Measurements from ENCODE around the gene MAP2.

Gene MAP2

DNA sequence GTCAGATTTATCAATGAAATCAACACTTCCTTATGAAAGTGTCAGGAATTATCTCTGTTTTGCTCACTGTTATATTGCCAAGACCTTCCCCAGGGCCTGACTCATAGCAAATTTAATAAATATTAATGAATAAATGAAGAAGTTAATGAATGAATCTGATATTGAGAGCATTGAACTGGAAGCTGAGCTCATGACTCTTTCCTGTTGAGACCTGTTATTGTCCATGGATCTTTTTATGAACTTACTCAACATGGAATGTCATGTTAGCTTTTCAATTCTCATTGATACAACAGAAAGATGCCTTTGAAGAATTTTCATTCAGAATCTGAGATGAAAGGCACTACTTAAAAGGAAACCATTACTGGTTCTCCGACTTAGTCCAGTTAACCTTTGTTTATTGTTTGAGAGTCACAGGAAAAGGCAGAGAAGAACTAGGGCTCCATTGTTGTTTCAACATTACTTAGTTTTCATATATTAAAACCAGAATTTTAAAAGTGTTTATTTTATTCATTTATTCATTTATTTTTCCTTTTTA is 257.4 kb downstream of the MAP2 start:
- DNase-seq (ENCODE audit: extremely low spot score) = no peak

DNA sequence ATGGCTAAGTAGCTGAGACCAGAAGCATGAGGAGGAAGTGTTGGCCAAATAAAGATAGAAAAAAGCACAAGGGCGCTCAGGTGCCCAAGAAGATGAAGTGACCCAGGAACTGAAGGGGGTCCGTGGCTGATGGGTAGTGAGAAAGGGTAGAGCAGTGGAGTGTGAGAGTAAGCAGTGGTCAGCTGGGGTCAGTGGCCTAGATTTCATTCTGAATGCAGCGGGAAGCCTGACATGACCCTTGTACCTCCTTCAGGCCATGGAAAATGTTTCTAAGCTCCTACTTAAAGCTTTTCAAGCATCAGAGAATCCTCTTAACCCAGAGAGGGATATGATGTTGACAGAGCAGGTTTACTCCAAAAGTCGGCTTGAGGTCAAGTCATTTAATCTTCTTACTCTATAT is 258.8 kb downstream of the MAP2 start:
- no peak for DNase-seq (ENCODE audit: extremely low spot score)
- CTCF ChIA-PET = no interaction called here
- POLR2A ChIA-PET = no interaction called here
- TF ChIP-seq L3MBTL2 (conservative IDR thresholded peaks at IDR 0.05) (no peak), ELF4 (IDR thresholded peaks at IDR 0.05) (no peak), FOXA1 (IDR thresholded peaks at IDR 0.05) (no peak), FOXK2 (IDR thresholded peaks at IDR 0.05) (no peak), CTBP1 (IDR thresholded peaks at IDR 0.05; ENCODE audit: borderline replicate concordance) (no peak), BHLHE40 (IDR thresholded peaks at IDR 0.05; ENCODE audit: borderline replicate concordance) (no peak), SP1 (IDR thresholded peaks at IDR 0.05) (no peak), NFRKB (IDR thresholded peaks at IDR 0.05) (no peak), TARDBP (IDR thresholded peaks at IDR 0.05) (no peak)

More for the DNA sequence above, 257.4 kb downstream of the MAP2 start:
- ChIA-PET CTCF (no interaction called here), POLR2A (no interaction called here)
- no peak for TF ChIP-seq FOXA1 (IDR thresholded peaks at IDR 0.05)
- TF ChIP-seq ARNT (IDR thresholded peaks at IDR 0.05) = no peak

DNA sequence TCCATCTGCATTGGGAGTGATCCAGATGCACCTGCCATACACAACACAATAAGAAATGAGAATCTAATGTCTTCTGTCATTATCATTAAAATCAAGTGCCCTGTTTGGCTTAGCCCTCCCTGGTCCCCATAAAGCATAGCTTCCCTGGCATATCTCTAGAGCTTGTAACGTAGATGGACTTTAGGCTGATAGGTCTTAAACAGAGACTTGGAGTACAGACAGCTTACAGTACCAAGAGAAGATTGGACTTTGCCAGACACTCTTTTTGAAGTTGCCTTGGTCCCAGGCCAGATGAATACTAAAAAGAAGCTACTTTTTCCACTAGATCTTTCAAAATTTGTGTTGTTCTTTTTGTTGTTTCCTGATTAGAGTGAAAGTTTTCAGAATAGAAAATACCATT is 261.5 kb downstream of the MAP2 start:
- TF ChIP-seq ARNT (IDR thresholded peaks at IDR 0.05) (no peak), FOXA1 (IDR thresholded peaks at IDR 0.05) (no peak), L3MBTL2 (conservative IDR thresholded peaks at IDR 0.05) (no peak), TARDBP (IDR thresholded peaks at IDR 0.05) (no peak), SUZ12 (IDR thresholded peaks at IDR 0.05) (no peak), ELF4 (IDR thresholded peaks at IDR 0.05) (no peak), NFRKB (IDR thresholded peaks at IDR 0.05) (no peak), FOXK2 (IDR thresholded peaks at IDR 0.05) (no peak), CTBP1 (IDR thresholded peaks at IDR 0.05; ENCODE audit: borderline replicate concordance) (no peak), FOXM1 (IDR thresholded peaks at IDR 0.05; ENCODE audit: borderline replicate concordance) (no peak)
- TF ChIP-seq, protein P1, sequence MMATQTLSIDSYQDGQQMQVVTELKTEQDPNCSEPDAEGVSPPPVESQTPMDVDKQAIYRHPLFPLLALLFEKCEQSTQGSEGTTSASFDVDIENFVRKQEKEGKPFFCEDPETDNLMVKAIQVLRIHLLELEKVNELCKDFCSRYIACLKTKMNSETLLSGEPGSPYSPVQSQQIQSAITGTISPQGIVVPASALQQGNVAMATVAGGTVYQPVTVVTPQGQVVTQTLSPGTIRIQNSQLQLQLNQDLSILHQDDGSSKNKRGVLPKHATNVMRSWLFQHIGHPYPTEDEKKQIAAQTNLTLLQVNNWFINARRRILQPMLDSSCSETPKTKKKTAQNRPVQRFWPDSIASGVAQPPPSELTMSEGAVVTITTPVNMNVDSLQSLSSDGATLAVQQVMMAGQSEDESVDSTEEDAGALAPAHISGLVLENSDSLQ (IDR thresholded peaks at IDR 0.05) = no peak
- no peak for DNase-seq (ENCODE audit: extremely low spot score)
- ChIA-PET POLR2A (no interaction called here), CTCF (no interaction called here)

DNA sequence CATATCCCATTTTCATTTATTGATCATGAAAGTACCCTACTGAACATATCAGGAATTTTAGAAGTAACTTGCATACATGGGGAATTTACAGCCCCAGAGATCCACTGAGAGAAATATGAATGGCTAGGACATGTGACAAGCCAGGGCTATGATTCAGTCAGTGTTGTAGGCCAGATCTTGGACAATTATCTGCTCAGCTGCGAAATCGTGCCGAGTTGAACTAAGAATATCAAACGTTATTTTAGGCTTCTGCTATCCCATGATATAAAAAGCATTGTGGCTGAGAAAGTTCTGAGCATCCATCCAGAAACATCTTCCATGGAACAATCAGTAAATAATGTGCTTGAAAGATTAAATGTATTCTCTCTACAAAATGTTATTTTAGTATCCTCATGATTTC is 262.1 kb downstream of the MAP2 start:
- CTCF ChIA-PET = no interaction called here
- POLR2A ChIA-PET = no interaction called here
- no peak for TF ChIP-seq ZNF384 (IDR thresholded peaks at IDR 0.05)
- no peak for TF ChIP-seq SP1 (IDR thresholded peaks at IDR 0.05)
- TF ChIP-seq ELF4 (IDR thresholded peaks at IDR 0.05) = no peak
- TF ChIP-seq, protein P1 (IDR thresholded peaks at IDR 0.05) = no peak
- no peak for TF ChIP-seq LEF1 (IDR thresholded peaks at IDR 0.05; ENCODE audit: borderline replicate concordance)
- no peak for TF ChIP-seq SUZ12 (IDR thresholded peaks at IDR 0.05)
- no peak for TF ChIP-seq NFRKB (IDR thresholded peaks at IDR 0.05)
- no peak for TF ChIP-seq HDGF (IDR thresholded peaks at IDR 0.05; ENCODE audit: borderline replicate concordance)
- TF ChIP-seq L3MBTL2 (conservative IDR thresholded peaks at IDR 0.05) = no peak
- TF ChIP-seq FOXK2 (IDR thresholded peaks at IDR 0.05) = no peak
- no peak for TF ChIP-seq CTBP1 (IDR thresholded peaks at IDR 0.05; ENCODE audit: borderline replicate concordance)
- TF ChIP-seq BHLHE40 (IDR thresholded peaks at IDR 0.05; ENCODE audit: borderline replicate concordance) = no peak
- no peak for TF ChIP-seq FOXM1 (IDR thresholded peaks at IDR 0.05; ENCODE audit: borderline replicate concordance)
- no peak for TF ChIP-seq TARDBP (IDR thresholded peaks at IDR 0.05)
- TF ChIP-seq FOXA1 (IDR thresholded peaks at IDR 0.05) = no peak
- no peak for DNase-seq (ENCODE audit: extremely low spot score)

DNA sequence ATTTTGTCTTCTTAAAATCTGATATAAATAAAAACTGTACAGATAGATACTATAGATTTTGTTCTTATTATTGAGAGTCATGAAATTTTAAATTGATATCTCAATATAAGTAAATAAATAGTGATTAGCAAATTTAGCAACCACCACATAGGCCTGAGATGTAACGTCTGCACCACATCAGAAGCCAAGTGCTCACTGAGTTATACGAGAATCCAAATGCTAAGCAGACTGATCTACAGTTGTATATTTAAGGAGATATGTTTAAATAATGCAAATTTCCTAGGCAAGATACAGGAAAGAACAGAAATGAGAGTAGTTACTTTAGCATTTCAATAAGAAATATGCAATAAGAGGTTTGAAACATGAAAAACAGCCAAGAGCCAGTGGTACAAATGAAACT is 262.6 kb downstream of the MAP2 start:
- ChIA-PET POLR2A (no interaction called here), CTCF (no interaction called here)
- no peak for TF ChIP-seq FOXK2 (IDR thresholded peaks at IDR 0.05)
- no peak for TF ChIP-seq ZNF384 (IDR thresholded peaks at IDR 0.05)
- TF ChIP-seq SUZ12 (IDR thresholded peaks at IDR 0.05) = no peak
- TF ChIP-seq ELF4 (IDR thresholded peaks at IDR 0.05) = no peak
- no peak for TF ChIP-seq ARNT (IDR thresholded peaks at IDR 0.05)
- TF ChIP-seq LEF1 (IDR thresholded peaks at IDR 0.05; ENCODE audit: borderline replicate concordance) = no peak
- TF ChIP-seq CTBP1 (IDR thresholded peaks at IDR 0.05; ENCODE audit: borderline replicate concordance) = no peak

DNA sequence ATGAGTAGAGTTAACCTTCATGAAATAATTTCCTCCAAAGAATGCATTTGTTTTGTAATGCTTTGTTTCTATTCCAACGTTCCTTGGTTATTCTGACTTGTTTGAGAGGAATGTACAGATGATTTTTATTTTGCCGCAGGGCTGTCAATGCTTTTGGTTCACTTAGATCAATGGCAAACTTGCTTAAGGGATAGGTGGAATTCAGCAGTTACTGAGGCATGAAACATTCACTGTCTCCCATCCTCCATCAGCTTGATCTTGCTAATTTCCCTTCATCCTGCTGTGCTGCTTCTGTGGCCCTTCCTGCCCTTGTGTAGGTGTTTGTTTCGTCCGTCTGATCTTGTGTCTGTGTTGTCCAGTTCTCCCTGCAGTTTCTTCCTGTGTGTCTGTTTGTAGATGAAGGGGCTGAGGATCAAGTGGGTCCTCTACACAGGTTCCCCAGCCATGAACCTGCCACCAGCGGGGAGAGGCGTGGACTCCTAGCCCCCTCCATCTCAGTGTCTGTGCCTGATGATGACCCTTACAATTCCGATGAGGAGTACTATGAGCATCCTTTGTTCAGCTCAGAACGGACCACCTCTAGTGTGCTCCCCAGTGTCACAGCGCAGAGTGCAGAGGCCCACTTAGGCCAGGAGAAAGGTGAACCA is 263.6 kb downstream of the MAP2 start:
- CTCF ChIA-PET = no interaction called here
- POLR2A ChIA-PET = no interaction called here
- TF ChIP-seq ELF4 (IDR thresholded peaks at IDR 0.05) = no peak
- no peak for TF ChIP-seq TARDBP (IDR thresholded peaks at IDR 0.05)
- no peak for TF ChIP-seq HDGF (IDR thresholded peaks at IDR 0.05; ENCODE audit: borderline replicate concordance)
- TF ChIP-seq LEF1 (IDR thresholded peaks at IDR 0.05; ENCODE audit: borderline replicate concordance) = no peak
- TF ChIP-seq FOXM1 (IDR thresholded peaks at IDR 0.05; ENCODE audit: borderline replicate concordance) = no peak
- no peak for TF ChIP-seq ARNT (IDR thresholded peaks at IDR 0.05)
- TF ChIP-seq CTBP1 (IDR thresholded peaks at IDR 0.05; ENCODE audit: borderline replicate concordance) = no peak
- TF ChIP-seq FOXK2 (IDR thresholded peaks at IDR 0.05) = no peak
- no peak for TF ChIP-seq ZNF384 (IDR thresholded peaks at IDR 0.05)
- no peak for DNase-seq (ENCODE audit: extremely low spot score)

More for the DNA sequence above, 262.6 kb downstream of the MAP2 start:
- no peak for DNase-seq (ENCODE audit: extremely low spot score)

DNA sequence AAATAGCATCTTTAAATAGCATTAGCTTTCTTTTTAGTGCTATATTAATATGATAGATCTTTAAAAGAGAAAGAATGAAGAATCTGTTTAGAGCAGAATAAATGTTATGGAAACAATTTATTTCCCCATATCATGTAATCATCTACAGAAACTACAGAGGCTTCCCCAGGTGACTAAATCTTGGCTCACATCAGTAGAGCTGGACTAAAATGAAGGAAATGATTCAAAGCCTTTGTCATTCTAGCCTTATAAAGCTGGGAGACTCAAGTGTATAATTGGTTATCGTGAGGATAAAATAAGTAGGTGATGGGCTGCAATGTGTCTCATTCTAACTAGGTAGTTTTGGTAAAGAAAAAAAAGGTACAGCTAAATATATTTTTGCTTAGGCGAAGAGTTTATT is 264.5 kb downstream of the MAP2 start:
- CTCF ChIA-PET = no interaction called here
- no peak for DNase-seq (ENCODE audit: extremely low spot score)
- POLR2A ChIA-PET = no interaction called here

More for the DNA sequence above, 264.5 kb downstream of the MAP2 start:
- TF ChIP-seq LEF1 (IDR thresholded peaks at IDR 0.05; ENCODE audit: borderline replicate concordance) (no peak), ARNT (IDR thresholded peaks at IDR 0.05) (no peak), NFRKB (IDR thresholded peaks at IDR 0.05) (no peak), BHLHE40 (IDR thresholded peaks at IDR 0.05; ENCODE audit: borderline replicate concordance) (no peak), HDGF (IDR thresholded peaks at IDR 0.05; ENCODE audit: borderline replicate concordance) (no peak), FOXA1 (IDR thresholded peaks at IDR 0.05) (no peak)
